ENCODE measurements around the gene TRIM50. TPM values are rescaled to one million over a fixed set of nuclear protein-coding genes. Genes with fewer than 3 reads are reported as not detected.

Gene TRIM50
- total RNA-seq, 1 experiment from 2014 or later: not detected

DNA sequence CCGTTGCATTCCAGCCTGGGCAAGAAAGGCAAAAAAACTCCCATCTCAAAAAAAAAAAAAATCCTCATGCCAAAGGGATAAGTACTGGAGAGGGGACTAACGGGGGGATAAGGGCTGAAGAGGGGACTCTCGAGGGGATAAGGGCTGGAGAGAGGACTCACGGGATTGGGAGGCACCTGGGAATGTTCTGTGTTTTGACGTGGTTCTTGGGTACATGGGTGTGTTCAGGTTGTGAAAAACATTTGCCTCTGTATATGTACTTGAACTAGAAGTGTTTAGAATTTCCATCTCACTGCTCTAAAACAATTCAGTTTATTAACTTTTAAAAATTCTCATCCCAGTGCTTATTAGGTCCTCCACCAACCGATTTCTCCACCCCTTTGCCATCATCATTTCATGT lies 4.6 kb upstream of the TRIM50 start:
- CTCF ChIA-PET: no interaction called here
- no peaks in the 10 kb centered on the region for H3F3A ChIP-seq (ENCODE audit: insufficient read depth, low read depth)
- POLR2A ChIA-PET (ENCODE audit: unreplicated experiment): no interaction called here

DNA sequence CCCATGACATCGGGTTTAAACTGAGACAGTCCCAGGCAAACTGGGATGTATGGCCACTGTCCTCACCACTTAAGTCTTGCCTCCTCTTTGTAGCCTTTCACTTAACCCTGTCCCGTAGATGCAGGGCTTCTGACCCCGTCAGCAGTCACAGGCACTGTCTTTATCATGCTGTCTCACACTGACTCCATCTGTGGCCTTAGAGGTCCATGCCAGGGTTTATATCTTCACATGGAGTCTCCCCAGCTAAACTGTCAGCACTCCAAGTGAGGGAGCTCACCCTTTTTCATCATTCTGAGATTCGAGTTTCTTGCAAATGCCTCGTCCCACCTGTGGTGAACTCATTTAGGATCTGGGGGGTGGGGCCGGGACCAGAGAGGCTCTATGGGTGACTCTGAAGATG lies 2.9 kb upstream of the TRIM50 start:
- ChIA-PET CTCF (no interaction called here), POLR2A (ENCODE audit: unreplicated experiment) (no interaction called here)
- no peaks in the 10 kb centered on the region for H4K20me1 ChIP-seq (ENCODE audit: insufficient read depth)
- no peaks in the 10 kb centered on the region for H3K9me3 ChIP-seq (ENCODE audit: insufficient read depth, low read depth)
- no peak overlapping the region for H2AFZ ChIP-seq
- BruUV-seq (replicated peaks): no TSS peak
- intact Hi-C loops (cut with micrococcal nuclease; ENCODE audit: unreplicated experiment): no loop called here
- no peaks in the 10 kb centered on the region for H3K79me2 ChIP-seq (ENCODE audit: low read depth)
- H3K4me1 ChIP-seq (replicated peaks; ENCODE audit: insufficient read depth): no peaks in the 10 kb centered on the region
- no peak overlapping the region for H3K27ac ChIP-seq
- no peaks in the 10 kb centered on the region for H3K9me2 ChIP-seq (ENCODE audit: insufficient read depth)
- DNase-seq: no peak
- H3F3A ChIP-seq (ENCODE audit: insufficient read depth, low read depth): peaks cover 4% of the 10 kb centered on the region; the same call in 1 of the 2 replicates
- no peak overlapping the region for H3K4me2 ChIP-seq
- H3K36me3 ChIP-seq (ENCODE audit: low read depth): no peaks in the 10 kb centered on the region
- H3K27me3 ChIP-seq (ENCODE audit: insufficient read depth, low read depth): no peaks in the 10 kb centered on the region
- TF ChIP-seq, protein P1, sequence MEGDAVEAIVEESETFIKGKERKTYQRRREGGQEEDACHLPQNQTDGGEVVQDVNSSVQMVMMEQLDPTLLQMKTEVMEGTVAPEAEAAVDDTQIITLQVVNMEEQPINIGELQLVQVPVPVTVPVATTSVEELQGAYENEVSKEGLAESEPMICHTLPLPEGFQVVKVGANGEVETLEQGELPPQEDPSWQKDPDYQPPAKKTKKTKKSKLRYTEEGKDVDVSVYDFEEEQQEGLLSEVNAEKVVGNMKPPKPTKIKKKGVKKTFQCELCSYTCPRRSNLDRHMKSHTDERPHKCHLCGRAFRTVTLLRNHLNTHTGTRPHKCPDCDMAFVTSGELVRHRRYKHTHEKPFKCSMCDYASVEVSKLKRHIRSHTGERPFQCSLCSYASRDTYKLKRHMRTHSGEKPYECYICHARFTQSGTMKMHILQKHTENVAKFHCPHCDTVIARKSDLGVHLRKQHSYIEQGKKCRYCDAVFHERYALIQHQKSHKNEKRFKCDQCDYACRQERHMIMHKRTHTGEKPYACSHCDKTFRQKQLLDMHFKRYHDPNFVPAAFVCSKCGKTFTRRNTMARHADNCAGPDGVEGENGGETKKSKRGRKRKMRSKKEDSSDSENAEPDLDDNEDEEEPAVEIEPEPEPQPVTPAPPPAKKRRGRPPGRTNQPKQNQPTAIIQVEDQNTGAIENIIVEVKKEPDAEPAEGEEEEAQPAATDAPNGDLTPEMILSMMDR (conservative IDR thresholded peaks at IDR 0.05): no peak
- TF ChIP-seq EZH2 (IDR thresholded peaks at IDR 0.05; ENCODE audit: low read depth): no peak
- no peak overlapping the region for H3K4me3 ChIP-seq

More for the DNA sequence above, 4.6 kb upstream of the TRIM50 start:
- H3K9me3 ChIP-seq (ENCODE audit: insufficient read depth, low read depth): no peaks in the 10 kb centered on the region
- H3K4me3 ChIP-seq: no peak overlapping the region
- no peaks in the 10 kb centered on the region for H3K9me2 ChIP-seq (ENCODE audit: insufficient read depth)
- intact Hi-C loops (cut with micrococcal nuclease; ENCODE audit: unreplicated experiment): no loop called here
- BruUV-seq (replicated peaks): no TSS peak
- H3K4me1 ChIP-seq (replicated peaks; ENCODE audit: insufficient read depth): no peaks in the 10 kb centered on the region
- no peak overlapping the region for H3K4me2 ChIP-seq
- H4K20me1 ChIP-seq (ENCODE audit: insufficient read depth): no peaks in the 10 kb centered on the region
- no peaks in the 10 kb centered on the region for H3K79me2 ChIP-seq (ENCODE audit: low read depth)
- no peaks in the 10 kb centered on the region for H3K36me3 ChIP-seq (ENCODE audit: low read depth)
- no peak for DNase-seq
- no peak overlapping the region for H2AFZ ChIP-seq
- no peak overlapping the region for H3K27ac ChIP-seq
- no peak for TF ChIP-seq EZH2 (IDR thresholded peaks at IDR 0.05; ENCODE audit: low read depth)
- TF ChIP-seq, protein P1 (conservative IDR thresholded peaks at IDR 0.05): no peak
- no peaks in the 10 kb centered on the region for H3K27me3 ChIP-seq (ENCODE audit: insufficient read depth, low read depth)

- Histone ChIP-seq H3F3A (ENCODE audit: insufficient read depth, low read depth) (peaks cover 4% of the 10 kb centered on the region; the same call in 1 of the 2 replicates), H3K27me3 (ENCODE audit: insufficient read depth, low read depth) (no peaks in the 10 kb centered on the region), H3K4me3 (no peak overlapping the region), H3K4me2 (no peak overlapping the region), H3K36me3 (ENCODE audit: low read depth) (no peaks in the 10 kb centered on the region), H4K20me1 (ENCODE audit: insufficient read depth) (no peaks in the 10 kb centered on the region), H2AFZ (no peak overlapping the region), H3K79me2 (ENCODE audit: low read depth) (no peaks in the 10 kb centered on the region), H3K27ac (no peak overlapping the region), H3K4me1 (replicated peaks; ENCODE audit: insufficient read depth) (no peaks in the 10 kb centered on the region), H3K9me3 (ENCODE audit: insufficient read depth, low read depth) (no peaks in the 10 kb centered on the region), H3K9me2 (ENCODE audit: insufficient read depth) (no peaks in the 10 kb centered on the region)
- no TSS peak for BruUV-seq (replicated peaks)
- POLR2A ChIA-PET (ENCODE audit: unreplicated experiment): interaction anchor here (0.6 kb wide), 1 partner anchor 89 kb away, joined by 11 read pairs; no protein-coding TSS in a partner anchor
- TF ChIP-seq EZH2 (IDR thresholded peaks at IDR 0.05; ENCODE audit: low read depth): no peak
- CTCF ChIA-PET: no interaction called here
- intact Hi-C loops (cut with micrococcal nuclease; ENCODE audit: unreplicated experiment): no loop called here
- no peak for DNase-seq
Measured at GRCh38 chr7:73329861-73330581, 2.1 kb upstream of the TRIM50 start.

Data from PC-9 (cell line).